Endodermal cell (in vitro differentiated cells): ENCODE data around the gene DOK7. TPM values are rescaled to one million over a fixed set of nuclear protein-coding genes. Genes with fewer than 3 reads are reported as not detected.

ENCODE experiments used
- DNase-seq: peaks from one replicate; pipeline ENCODE4 v3.0.0-alpha.2; 2017
- H3K27ac ChIP-seq: 2 replicates; pipeline ENCODE4 v1.5.1; 2013; ENCODE audit warnings: mild to moderate bottlenecking, low read depth, low read length, moderate library complexity
- H3K27me3 ChIP-seq: 2 replicates; pipeline ENCODE4 v1.6.1; 2013; ENCODE audit warnings: mild to moderate bottlenecking, low read length, moderate library complexity; ENCODE audit not compliant: insufficient read depth, control insufficient read depth, poor library complexity, severe bottlenecking
- H3K36me3 ChIP-seq: 2 replicates; pipeline ENCODE4 v1.7.0; 2013; ENCODE audit warnings: mild to moderate bottlenecking, low read length, moderate library complexity; ENCODE audit not compliant: control insufficient read depth, insufficient read depth
- H3K4me1 ChIP-seq: one replicate; pipeline ENCODE4 v1.7.0; 2013; ENCODE audit warnings: low read length; ENCODE audit not compliant: control insufficient read depth, insufficient read depth
- H3K4me3 ChIP-seq: 2 replicates; pipeline ENCODE4 v1.5.1; 2013; ENCODE audit warnings: mild to moderate bottlenecking, low read length, moderate library complexity
- H3K9ac ChIP-seq: 2 replicates; pipeline ENCODE4 v1.6.1; 2013; ENCODE audit warnings: mild to moderate bottlenecking, low read length, moderate library complexity; ENCODE audit not compliant: poor library complexity, severe bottlenecking; ENCODE audit errors: extremely low read depth
- H3K9me3 ChIP-seq: 2 replicates; pipeline ENCODE4 v1.6.1; 2013; ENCODE audit warnings: mild to moderate bottlenecking, low read length, moderate library complexity; ENCODE audit not compliant: control insufficient read depth
- H3K27ac Mint-ChIP-seq: 2 replicates; pipeline ENCODE4 v1.8.0; 2020; ENCODE audit warnings: mixed read lengths
- H3K27me3 Mint-ChIP-seq: 2 replicates; pipeline ENCODE4 v1.8.0; 2021; ENCODE audit warnings: mild to moderate bottlenecking, mixed read lengths; ENCODE audit not compliant: insufficient read depth
- H3K36me3 Mint-ChIP-seq: 2 replicates; pipeline ENCODE4 v1.8.0; 2020; ENCODE audit warnings: low read depth, mixed read lengths
- H3K4me1 Mint-ChIP-seq: 2 replicates; pipeline ENCODE4 v1.8.0; 2020; ENCODE audit warnings: mixed read lengths
- H3K4me3 Mint-ChIP-seq: 2 replicates; pipeline ENCODE4 v1.8.0; 2020; ENCODE audit warnings: mild to moderate bottlenecking, moderate library complexity, mixed read lengths
- H3K9me3 Mint-ChIP-seq: 2 replicates; pipeline ENCODE4 v1.8.0; 2020; ENCODE audit warnings: mild to moderate bottlenecking, mixed read lengths
- CTCF ChIP-seq: fragments of 200-600 bp; sonication (generic); conservative IDR thresholded peaks from 2 replicates; pipeline ENCODE4 v1.5.0; 2021; ENCODE audit warnings: antibody characterized with exemption, mild to moderate bottlenecking
- WGBS, 2 experiments: methylation state at CpG; one replicate each; pipeline versions ENCODE4 v1.1.5 to v1.1.7; 2013; ENCODE audit warnings: missing lambda C conversion rate in 2 of 2, mixed read lengths in 1 of 2; ENCODE audit not compliant: insufficient coverage in 1 of 2, insufficient read length in 1 of 2; 5-methylcytosine and 5-hydroxymethylcytosine counted together
- total RNA-seq, 2 donors: library from RNA; stranded (reverse); fragmentation: NEBNext Ultra II Directional in 1 of 2; extraction: Animal tissue kit (Norgen Biotek cat#: 25700) in 1 of 2; gene quantifications; 2 replicates in 1 of 2; 3 replicates in 1 of 2; pipeline ENCODE4 v1.2.1, GENCODE V29; 2021

Gene DOK7
- total RNA-seq, 2 donors from 2014 or later: 0.38 to 1.3 TPM

GRCh38 chr4:3514221-3514780 lies 51.2 kb downstream of the DOK7 start:
- no peaks in the 10 kb centered on the region for H3K9me3 ChIP-seq
- H3K4me1 Mint-ChIP-seq: no peaks in the 10 kb centered on the region
- 94 to 96% methylated on average over 15 to 17 of the region's 17 CpGs for WGBS, 2 experiments
- no peaks in the 10 kb centered on the region for H3K4me1 ChIP-seq
- no peak overlapping the region for H3K4me3 Mint-ChIP-seq
- peaks cover 52% of the 10 kb centered on the region for H3K36me3 ChIP-seq
- H3K27ac Mint-ChIP-seq: no peak overlapping the region
- no peak overlapping the region for H3K4me3 ChIP-seq
- H3K27ac ChIP-seq: no peak overlapping the region
- H3K27me3 ChIP-seq: no peaks in the 10 kb centered on the region
- H3K27me3 Mint-ChIP-seq: no peaks in the 10 kb centered on the region
- peaks cover 70% of the 10 kb centered on the region for H3K36me3 Mint-ChIP-seq
- H3K9ac ChIP-seq: no peak overlapping the region
- no peak for DNase-seq
- no peaks in the 10 kb centered on the region for H3K9me3 Mint-ChIP-seq
- no peak for TF ChIP-seq CTCF

GRCh38 chr4:3514806-3515501 lies 51.8 kb downstream of the DOK7 start:
- Mint-ChIP-seq H3K4me1 (no peaks in the 10 kb centered on the region), H3K27me3 (no peaks in the 10 kb centered on the region), H3K4me3 (no peak overlapping the region), H3K9me3 (no peaks in the 10 kb centered on the region), H3K27ac (peak overlapping the region; percentile 89), H3K36me3 (peaks cover 73% of the 10 kb centered on the region)
- 88 to 98% methylated on average over 19 to 31 of the region's 31 CpGs for WGBS, 2 experiments
- TF ChIP-seq CTCF: peak; percentile 81
- H3K27ac ChIP-seq: no peak overlapping the region
- no peak overlapping the region for H3K9ac ChIP-seq
- H3K4me1 ChIP-seq: no peaks in the 10 kb centered on the region
- H3K9me3 ChIP-seq: no peaks in the 10 kb centered on the region
- peak; percentile 89 for DNase-seq
- peaks cover 52% of the 10 kb centered on the region for H3K36me3 ChIP-seq
- H3K4me3 ChIP-seq: no peak overlapping the region
- H3K27me3 ChIP-seq: no peaks in the 10 kb centered on the region

GRCh38 chr4:3515646-3516045 lies 52.5 kb downstream of the DOK7 start:
- no peak overlapping the region for H3K4me3 ChIP-seq
- Mint-ChIP-seq H3K27me3 (no peaks in the 10 kb centered on the region), H3K4me1 (no peaks in the 10 kb centered on the region), H3K4me3 (no peak overlapping the region), H3K9me3 (no peaks in the 10 kb centered on the region), H3K36me3 (peaks cover 70% of the 10 kb centered on the region), H3K27ac (peak overlapping the region; percentile 33)
- no peaks in the 10 kb centered on the region for H3K4me1 ChIP-seq
- WGBS, 2 experiments: 86% methylated on average over 10 to 15 of the region's 15 CpGs
- no peaks in the 10 kb centered on the region for H3K27me3 ChIP-seq
- H3K9ac ChIP-seq: no peak overlapping the region
- H3K27ac ChIP-seq: no peak overlapping the region
- DNase-seq: peak; percentile 72
- peaks cover 55% of the 10 kb centered on the region for H3K36me3 ChIP-seq
- TF ChIP-seq CTCF: no peak
- no peaks in the 10 kb centered on the region for H3K9me3 ChIP-seq
